HG03159 (cell line): ENCODE measurements around the gene UBE2E2.

Source experiments
- ATAC-seq: cut with Tn5 transposase; IDR thresholded peaks from one replicate; pipeline ENCODE4 v1.9.1; 2021; ENCODE audit warnings: mild to moderate bottlenecking, moderate library complexity; ENCODE audit not compliant: unreplicated experiment

Gene UBE2E2

DNA sequence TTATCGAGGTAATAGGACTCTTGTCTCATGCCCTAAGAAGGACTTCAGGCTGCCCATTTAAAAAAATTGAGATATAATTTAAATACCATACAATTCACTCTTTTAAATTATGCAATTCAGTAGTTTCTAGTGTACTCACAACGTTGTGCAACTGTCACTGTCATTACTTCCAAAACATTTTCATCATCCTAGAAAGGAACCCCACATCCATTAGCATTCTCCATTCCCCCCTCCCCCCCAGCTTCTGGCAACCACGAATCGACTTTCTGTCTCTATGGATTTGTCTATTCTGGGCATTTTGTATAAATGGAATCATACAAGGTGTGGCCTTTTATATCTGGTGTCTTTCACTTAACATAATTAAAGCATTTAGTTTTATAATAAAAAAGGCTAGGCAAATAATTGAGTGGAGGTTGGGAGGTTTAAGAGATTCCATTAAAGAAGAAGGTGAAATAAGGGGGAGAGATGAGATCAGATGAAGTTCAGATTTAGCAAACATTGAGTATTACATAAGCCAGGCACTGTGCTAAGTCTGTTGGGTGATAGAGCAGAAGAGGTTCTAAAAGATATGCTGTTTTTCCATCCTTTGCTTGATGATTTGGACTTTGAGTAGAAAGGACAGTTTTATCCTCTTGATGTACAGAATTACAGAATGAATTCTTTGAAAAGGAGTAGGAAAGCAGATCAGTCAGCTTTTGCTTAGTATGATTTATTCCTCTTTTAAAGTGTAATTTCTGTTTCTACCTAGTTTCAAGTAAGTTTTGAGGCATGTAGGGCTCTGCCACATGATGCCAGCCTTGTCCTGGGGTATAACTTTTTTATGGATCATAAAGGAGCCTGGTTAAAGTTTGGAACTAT is 36.3 kb downstream of the UBE2E2 start:
- ATAC-seq, result no peak

DNA sequence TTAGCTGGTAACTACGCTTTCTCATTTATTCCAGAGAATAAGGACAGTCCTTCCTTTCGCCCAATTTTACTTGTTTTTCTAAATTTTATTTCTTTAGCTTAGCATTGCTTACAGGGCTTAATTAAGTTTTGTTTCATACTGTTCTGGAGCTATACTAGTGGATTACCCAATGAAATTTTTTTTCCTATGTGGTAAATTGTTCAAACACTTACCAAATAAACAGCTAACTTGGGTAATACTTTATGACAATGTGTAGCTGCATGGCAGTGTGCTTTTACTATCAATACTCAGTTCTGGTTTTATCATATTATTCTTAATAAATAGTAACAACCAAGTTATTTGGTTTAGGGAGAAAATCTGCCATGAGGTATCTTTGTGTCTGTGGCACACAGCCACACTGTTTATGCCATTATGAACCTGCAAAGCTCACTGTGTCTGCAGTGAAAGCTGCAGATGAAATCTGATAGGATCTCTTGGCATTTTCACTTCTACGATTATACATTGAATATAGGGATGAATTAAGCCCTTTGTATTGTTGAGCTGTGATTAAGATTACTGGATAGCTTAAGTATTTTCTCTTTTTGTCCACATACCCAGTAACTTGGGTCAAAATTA is 37.2 kb downstream of the UBE2E2 start:
- no peak for ATAC-seq

GRCh38 chr3:23241256-23241655 is 38.1 kb downstream of the UBE2E2 start:
- no peak for ATAC-seq

DNA sequence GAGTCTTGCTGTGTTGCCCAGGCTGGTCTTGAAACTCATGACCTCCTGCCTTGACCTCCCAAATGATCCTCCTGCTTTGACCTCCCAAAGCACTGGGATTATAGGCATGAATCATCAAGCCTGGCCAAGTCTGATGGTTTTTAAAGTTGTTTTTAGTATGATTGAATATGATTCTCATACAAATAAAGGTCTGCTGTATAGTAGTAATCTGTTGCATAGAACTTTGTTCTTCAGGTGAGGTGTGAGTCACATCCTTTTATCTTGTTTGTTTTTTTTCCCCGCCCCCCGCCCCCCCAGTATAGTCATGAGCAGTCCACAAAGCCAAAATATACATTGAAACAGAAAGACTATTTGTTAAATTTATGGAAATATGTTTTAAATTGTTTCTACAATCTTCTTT is 39.0 kb downstream of the UBE2E2 start:
- ATAC-seq, result no peak

DNA sequence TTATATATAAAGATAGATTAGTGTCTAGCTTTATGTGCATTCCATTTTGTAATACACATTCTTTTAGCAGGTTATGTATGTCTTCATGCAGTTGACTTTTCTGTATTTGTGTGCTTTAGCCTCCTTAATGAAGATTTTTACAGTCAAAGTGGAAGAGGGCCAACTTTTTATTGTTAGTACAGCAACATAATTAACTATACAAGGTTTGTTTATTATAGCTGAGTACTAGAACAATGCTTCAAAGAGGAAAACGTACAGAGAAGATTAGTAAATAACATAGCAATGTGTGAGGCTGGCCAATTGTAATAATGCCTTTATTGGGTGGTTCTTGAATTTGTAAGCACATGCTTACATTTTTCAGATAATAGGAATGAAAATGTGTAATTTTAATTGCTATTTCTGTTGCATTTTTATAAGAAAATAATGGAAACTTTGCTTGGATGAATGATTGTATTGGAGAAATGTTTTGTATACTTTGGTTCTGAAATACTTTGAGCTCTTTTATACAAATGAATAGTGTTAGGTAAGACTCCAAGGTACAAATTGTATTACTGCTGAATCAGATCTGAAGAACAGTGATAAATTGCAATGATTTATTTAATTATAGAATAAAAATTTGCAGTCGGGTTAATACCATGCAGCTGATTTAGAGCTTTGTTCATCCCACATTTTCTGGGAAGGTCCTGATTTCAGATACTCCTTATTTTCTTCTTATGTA is 41.4 kb downstream of the UBE2E2 start:
- ATAC-seq, result no peak

GRCh38 chr3:23246651-23247050 is 43.5 kb downstream of the UBE2E2 start:
- no peak for ATAC-seq

- no peak for ATAC-seq
Measured at GRCh38 chr3:23248594-23249131, 45.5 kb downstream of the UBE2E2 start.

DNA sequence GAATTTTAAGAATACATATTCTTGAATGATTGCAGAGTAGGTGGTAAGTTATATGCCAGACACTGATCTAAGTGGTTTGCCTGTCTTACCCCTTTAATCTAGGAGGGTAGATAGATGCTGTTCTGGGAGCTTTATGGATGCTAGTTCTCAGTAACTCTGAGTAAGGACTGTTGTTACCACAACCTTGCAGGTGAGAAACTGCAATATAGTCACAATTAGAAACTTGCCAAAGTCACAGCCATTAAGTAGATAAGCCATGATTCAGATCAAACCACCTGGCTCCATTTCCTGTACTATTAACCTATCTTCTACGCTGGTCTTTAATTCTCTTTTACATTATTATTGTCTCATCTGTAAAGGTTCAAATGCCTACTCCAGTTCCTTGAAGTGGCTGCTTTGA is 46.8 kb downstream of the UBE2E2 start:
- no peak for ATAC-seq

- no peak for ATAC-seq
Measured at GRCh38 chr3:23252122-23252521, 49.0 kb downstream of the UBE2E2 start.

DNA sequence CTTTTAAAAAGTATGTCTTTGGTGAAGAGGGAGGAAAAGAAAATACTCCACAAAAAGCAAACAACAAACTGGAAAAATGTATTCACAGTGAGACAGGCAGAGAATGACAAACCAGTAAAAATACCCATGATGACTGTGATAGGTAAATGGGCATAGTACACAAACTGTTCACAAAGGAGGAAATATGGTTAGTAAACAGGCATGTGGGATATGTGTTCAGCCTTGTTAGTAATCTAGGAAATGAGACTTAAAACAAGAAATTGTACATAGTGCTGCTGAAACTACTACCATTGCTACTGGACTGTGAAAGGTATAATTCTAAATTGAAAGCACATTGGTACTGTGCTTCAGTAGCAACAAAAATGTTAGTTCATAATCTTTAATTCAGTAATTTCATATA is 50.1 kb downstream of the UBE2E2 start:
- ATAC-seq, result peak; percentile 79

- no peak for ATAC-seq
Measured at GRCh38 chr3:23254282-23254681, 51.2 kb downstream of the UBE2E2 start.

DNA sequence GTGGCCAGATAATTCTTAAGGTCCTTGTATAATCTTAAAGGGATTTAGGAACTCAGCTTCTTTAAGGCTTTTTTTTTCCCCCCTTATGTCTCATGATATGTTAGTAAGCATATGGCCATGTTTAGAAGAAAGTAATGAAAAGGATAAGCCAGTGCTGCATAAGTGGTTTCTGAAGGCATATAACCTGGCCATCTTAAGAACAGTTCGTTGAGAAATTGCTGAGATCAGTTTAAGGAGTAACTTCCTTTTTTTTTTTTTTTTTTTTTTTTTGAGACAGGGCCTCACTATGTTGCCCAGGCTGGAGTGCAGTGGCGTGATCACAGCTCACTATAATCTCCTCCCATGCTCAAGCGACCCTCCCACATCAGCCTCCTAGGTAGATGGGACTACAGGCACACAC is 51.7 kb downstream of the UBE2E2 start:
- no peak for ATAC-seq

- no peak for ATAC-seq
Measured at GRCh38 chr3:23256741-23257435, 53.8 kb downstream of the UBE2E2 start.

DNA sequence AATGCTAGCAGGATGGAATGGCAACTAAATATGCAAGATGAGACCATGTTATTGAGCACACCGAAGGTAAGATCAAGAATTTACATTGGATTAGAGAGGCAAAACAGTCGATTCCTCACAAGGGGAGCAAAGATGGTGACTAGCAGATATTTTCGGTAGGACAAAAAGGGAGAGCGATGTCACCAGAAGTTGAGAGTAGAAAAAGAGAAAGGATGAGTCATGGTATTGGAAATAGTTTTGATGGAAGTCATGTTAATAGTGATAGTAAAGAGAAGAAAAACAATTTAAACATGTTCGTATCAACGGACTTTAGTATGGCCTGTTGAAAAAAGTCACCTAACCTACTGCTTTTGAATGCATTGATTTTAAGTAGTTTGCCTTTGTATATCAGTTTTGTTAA is 55.0 kb downstream of the UBE2E2 start:
- no peak for ATAC-seq

DNA sequence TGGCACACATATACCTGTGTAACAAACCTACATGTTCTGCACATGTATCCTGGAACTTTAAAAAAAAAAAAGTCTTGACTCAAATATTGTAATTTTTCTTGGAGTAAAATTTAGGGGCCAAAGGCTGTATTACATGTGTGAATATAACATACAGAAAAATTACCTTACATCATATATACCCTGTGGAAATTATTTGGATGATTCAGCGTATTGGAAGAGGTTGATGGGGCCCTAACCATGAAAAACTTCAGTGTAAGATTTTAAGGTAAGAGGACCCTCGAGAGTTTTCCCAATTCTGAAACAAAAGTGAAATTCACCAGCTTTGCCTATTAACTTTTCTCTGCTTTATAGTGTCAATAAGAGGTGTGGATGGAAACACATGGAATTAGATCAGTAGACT is 56.4 kb downstream of the UBE2E2 start:
- ATAC-seq, result no peak

- no peak for ATAC-seq
Measured at GRCh38 chr3:23262766-23263165, 59.6 kb downstream of the UBE2E2 start.

DNA sequence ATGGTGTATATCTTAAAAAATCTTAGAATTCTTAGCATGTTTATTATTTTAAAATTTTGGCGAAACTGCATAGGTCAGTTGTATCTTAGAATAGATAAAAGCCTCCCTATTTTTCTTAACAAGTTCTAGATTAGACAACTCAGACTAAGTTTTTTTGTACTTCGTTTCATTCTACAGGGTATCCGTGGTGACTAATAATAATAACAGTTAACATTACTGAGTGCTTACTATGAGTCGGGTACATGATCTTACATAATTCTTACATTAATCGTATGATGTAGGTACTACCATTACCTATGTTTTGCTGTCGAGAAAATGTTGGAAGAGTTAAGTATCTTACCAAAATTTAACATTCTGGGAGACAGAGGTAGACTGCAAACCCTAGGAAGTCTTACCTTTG is 60.7 kb downstream of the UBE2E2 start:
- no peak for ATAC-seq

GRCh38 chr3:23264413-23264812 is 61.3 kb downstream of the UBE2E2 start:
- ATAC-seq, result no peak

DNA sequence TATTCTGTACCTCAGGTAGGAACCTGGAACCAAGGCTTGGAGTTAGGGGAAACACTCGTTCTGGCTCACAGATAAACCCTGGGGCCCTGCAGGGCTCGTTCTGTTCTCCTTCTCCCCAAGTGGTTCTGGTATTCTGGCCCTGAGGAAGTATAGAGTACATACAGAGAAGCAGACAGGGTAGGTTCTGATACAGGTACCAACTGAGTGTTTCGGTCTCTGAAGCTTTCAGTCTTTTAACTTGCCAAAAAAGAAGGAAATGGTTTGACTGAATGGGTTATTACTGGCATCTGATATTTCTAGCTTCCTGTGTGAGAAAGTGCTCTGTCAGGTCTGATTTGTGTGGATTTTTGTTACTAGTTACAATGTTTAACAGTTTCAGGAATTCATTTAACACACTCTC is 67.3 kb downstream of the UBE2E2 start:
- ATAC-seq, result no peak

- no peak for ATAC-seq
Measured at GRCh38 chr3:23271876-23272741, 69.0 kb downstream of the UBE2E2 start.
